Lower lobe of right lung (tissue), 2 donors: ENCODE results near the gene ADAP1. TPM values are rescaled to one million over a fixed set of nuclear protein-coding genes. Genes with fewer than 3 reads are reported as not detected.

Experiments
- ATAC-seq, 2 donors: fragments of 200-7000 bp; cut with Tn5 transposase; one replicate each; pipeline ENCODE4 v1.9.1; 2020 to 2022; ENCODE audit warnings: mild to moderate bottlenecking in 2 of 2, moderate library complexity in 2 of 2
- DNase-seq: peaks from one replicate; pipeline ENCODE4 v3.0.0-alpha.2; 2020
- H3K27ac ChIP-seq: fragments of 200-600 bp; one replicate; pipeline ENCODE4 v1.8.0; 2022
- H3K27me3 ChIP-seq: fragments of 200-600 bp; one replicate; pipeline ENCODE4 v1.8.0; 2022; ENCODE audit warnings: low read depth
- H3K36me3 ChIP-seq: fragments of 200-600 bp; one replicate; pipeline ENCODE4 v1.8.0; 2022; ENCODE audit warnings: mild to moderate bottlenecking
- H3K4me1 ChIP-seq: fragments of 200-600 bp; one replicate; pipeline ENCODE4 v1.8.0; 2022
- H3K4me3 ChIP-seq: fragments of 200-600 bp; one replicate; pipeline ENCODE4 v1.8.0; 2022; ENCODE audit warnings: mild to moderate bottlenecking
- H3K9me3 ChIP-seq: fragments of 200-600 bp; one replicate; pipeline ENCODE4 v1.8.0; 2022
- CTCF ChIP-seq: fragments of 200-600 bp; IDR thresholded peaks from one replicate; pipeline ENCODE4 v1.8.0; 2022; ENCODE audit warnings: antibody characterized with exemption, mild to moderate bottlenecking
- intact Hi-C: fragments of 100-400 bp; cut with DNase I; formaldehyde crosslinking; loops from one replicate; pipeline ENCODE4 v1.11.0; 2022
- total RNA-seq: library from RNA; stranded (reverse); fragmentation: NEBNext Ultra II Directional; extraction: Animal tissue kit (Norgen Biotek cat#: 25700); gene quantifications from one replicate; pipeline ENCODE4 v1.2.1, GENCODE V29; 2021
- donor health status: DM: no; HTN: yes; CAD: no; lungs with severe emphysema.

ADAP1 gene
- total RNA-seq, 1 donor from 2014 or later = 33.9 TPM

- intact Hi-C loops = no loop called here
- TF ChIP-seq CTCF = no peak
- Histone ChIP-seq H3K27me3 (peaks cover 46% of the 10 kb centered on the region), H3K4me1 (no peaks in the 10 kb centered on the region), H3K9me3 (no peaks in the 10 kb centered on the region), H3K4me3 (no peak overlapping the region), H3K27ac (no peak overlapping the region), H3K36me3 (no peaks in the 10 kb centered on the region)
- no peak for ATAC-seq
- no peak for DNase-seq
Observed at GRCh38 chr7:982511-983003, 28.1 kb upstream of the ADAP1 start.

- peaks cover 40% of the 10 kb centered on the region for H3K27me3 ChIP-seq
- H3K36me3 ChIP-seq = no peaks in the 10 kb centered on the region
- TF ChIP-seq CTCF = no peak
- H3K27ac ChIP-seq = no peak overlapping the region
- H3K4me3 ChIP-seq = no peak overlapping the region
- intact Hi-C loops = no loop called here
- no peak for DNase-seq
- ATAC-seq = no peak
- H3K9me3 ChIP-seq = no peaks in the 10 kb centered on the region
- no peaks in the 10 kb centered on the region for H3K4me1 ChIP-seq
Observed at GRCh38 chr7:981793-982510, 27.5 kb upstream of the ADAP1 start.

- H3K4me1 ChIP-seq = no peaks in the 10 kb centered on the region
- intact Hi-C loops = no loop called here
- H3K9me3 ChIP-seq = no peaks in the 10 kb centered on the region
- ATAC-seq = no peak
- peaks cover 21% of the 10 kb centered on the region for H3K27me3 ChIP-seq
- H3K4me3 ChIP-seq = no peak overlapping the region
- no peaks in the 10 kb centered on the region for H3K36me3 ChIP-seq
- no peak for DNase-seq
- H3K27ac ChIP-seq = no peak overlapping the region
- no peak for TF ChIP-seq CTCF
Observed at GRCh38 chr7:979886-980571, 25.5 kb upstream of the ADAP1 start.

- DNase-seq = no peak
- Histone ChIP-seq H3K9me3 (no peaks in the 10 kb centered on the region), H3K27me3 (peaks cover 12% of the 10 kb centered on the region), H3K4me3 (no peak overlapping the region), H3K36me3 (no peaks in the 10 kb centered on the region), H3K27ac (no peak overlapping the region), H3K4me1 (peaks cover 3% of the 10 kb centered on the region)
- TF ChIP-seq CTCF = no peak
- intact Hi-C loops = no loop called here
- ATAC-seq = no peak
Observed at GRCh38 chr7:979151-979550, 24.7 kb upstream of the ADAP1 start.

- TF ChIP-seq CTCF = no peak
- H3K27me3 ChIP-seq = peaks cover 6% of the 10 kb centered on the region
- H3K4me1 ChIP-seq = peaks cover 9% of the 10 kb centered on the region
- DNase-seq = no peak
- no peaks in the 10 kb centered on the region for H3K9me3 ChIP-seq
- intact Hi-C loops = no loop called here
- no peak overlapping the region for H3K4me3 ChIP-seq
- peaks cover 3% of the 10 kb centered on the region for H3K36me3 ChIP-seq
- ATAC-seq = no peak
- H3K27ac ChIP-seq = no peak overlapping the region
Observed at GRCh38 chr7:978416-979091, 24.1 kb upstream of the ADAP1 start.
